ENCODE data around the gene CARD16.

Gene CARD16

DNA sequence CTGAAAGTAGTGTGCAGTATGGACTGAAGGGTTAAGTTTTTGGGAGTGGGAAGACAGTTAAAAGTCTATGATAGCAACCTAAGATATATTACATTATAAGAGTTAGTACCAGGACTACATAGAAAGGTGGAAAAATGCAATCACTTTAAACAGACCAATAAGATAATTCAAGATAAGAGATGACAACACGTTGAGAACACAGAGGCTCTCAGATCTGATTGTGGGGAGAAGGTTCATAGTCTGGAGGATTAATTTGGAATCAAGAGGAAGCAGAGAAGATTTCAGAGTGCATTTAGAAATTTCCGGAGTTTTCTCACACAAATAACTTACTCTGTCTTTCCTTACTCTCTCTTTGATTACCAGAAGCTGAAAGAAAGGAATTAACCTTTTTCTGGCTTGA is 22.6 kb downstream of the CARD16 start:
- Histone ChIP-seq H2AFZ (ENCODE audit: low read depth) (no peak overlapping the region), H4K20me1 (ENCODE audit: insufficient read depth) (no peaks in the 10 kb centered on the region), H3K9ac (no peak overlapping the region), H3K4me1 (ENCODE audit: low read depth, poor library complexity, severe bottlenecking) (no peaks in the 10 kb centered on the region), H3K4me2 (no peak overlapping the region), H3K27ac (no peak overlapping the region), H3K4me3 (IDR thresholded peaks at IDR 0.05; ENCODE audit: insufficient read depth, low read depth, low read length) (no peak overlapping the region), H3K27me3 (ENCODE audit: insufficient read depth, low read depth) (no peaks in the 10 kb centered on the region), H3K36me3 (ENCODE audit: insufficient read depth) (no peaks in the 10 kb centered on the region), H3K79me2 (ENCODE audit: insufficient read depth, low read depth) (no peaks in the 10 kb centered on the region)
- TF ChIP-seq, protein P1, sequence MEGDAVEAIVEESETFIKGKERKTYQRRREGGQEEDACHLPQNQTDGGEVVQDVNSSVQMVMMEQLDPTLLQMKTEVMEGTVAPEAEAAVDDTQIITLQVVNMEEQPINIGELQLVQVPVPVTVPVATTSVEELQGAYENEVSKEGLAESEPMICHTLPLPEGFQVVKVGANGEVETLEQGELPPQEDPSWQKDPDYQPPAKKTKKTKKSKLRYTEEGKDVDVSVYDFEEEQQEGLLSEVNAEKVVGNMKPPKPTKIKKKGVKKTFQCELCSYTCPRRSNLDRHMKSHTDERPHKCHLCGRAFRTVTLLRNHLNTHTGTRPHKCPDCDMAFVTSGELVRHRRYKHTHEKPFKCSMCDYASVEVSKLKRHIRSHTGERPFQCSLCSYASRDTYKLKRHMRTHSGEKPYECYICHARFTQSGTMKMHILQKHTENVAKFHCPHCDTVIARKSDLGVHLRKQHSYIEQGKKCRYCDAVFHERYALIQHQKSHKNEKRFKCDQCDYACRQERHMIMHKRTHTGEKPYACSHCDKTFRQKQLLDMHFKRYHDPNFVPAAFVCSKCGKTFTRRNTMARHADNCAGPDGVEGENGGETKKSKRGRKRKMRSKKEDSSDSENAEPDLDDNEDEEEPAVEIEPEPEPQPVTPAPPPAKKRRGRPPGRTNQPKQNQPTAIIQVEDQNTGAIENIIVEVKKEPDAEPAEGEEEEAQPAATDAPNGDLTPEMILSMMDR (conservative IDR thresholded peaks at IDR 0.05; ENCODE audit: low read depth, low read length), result no peak

DNA sequence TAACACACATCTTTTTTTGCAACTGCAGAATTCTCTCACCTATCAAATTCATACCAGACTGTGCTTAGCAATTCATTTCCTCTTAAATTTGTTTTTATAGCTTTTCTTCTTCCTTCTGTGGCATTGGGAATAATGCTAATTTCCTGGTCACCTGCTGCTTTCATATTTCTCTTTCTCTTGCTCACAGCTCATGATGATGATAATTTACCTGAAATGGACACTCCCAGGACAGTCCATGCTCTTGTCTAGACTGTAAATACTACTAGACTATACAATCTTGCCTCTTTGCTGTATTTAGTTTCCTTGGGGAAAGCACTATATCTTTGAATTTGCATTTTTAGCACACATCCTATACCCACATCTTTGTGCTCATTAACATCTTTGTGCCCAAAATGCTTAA is 37.7 kb downstream of the CARD16 start:
- H3K4me2 ChIP-seq, result no peak overlapping the region
- no peaks in the 10 kb centered on the region for H3K36me3 ChIP-seq (ENCODE audit: insufficient read depth)
- H3K27ac ChIP-seq, result no peak overlapping the region
- H3K9ac ChIP-seq, result no peak overlapping the region
- H3K79me2 ChIP-seq (ENCODE audit: insufficient read depth, low read depth), result no peaks in the 10 kb centered on the region
- no peaks in the 10 kb centered on the region for H3K4me1 ChIP-seq (ENCODE audit: low read depth, poor library complexity, severe bottlenecking)
- no peak overlapping the region for H2AFZ ChIP-seq (ENCODE audit: low read depth)
- H3K27me3 ChIP-seq (ENCODE audit: insufficient read depth, low read depth), result no peaks in the 10 kb centered on the region
- H4K20me1 ChIP-seq (ENCODE audit: insufficient read depth), result no peaks in the 10 kb centered on the region
- no peak overlapping the region for H3K4me3 ChIP-seq (IDR thresholded peaks at IDR 0.05; ENCODE audit: insufficient read depth, low read depth, low read length)
- TF ChIP-seq, protein P1 (conservative IDR thresholded peaks at IDR 0.05; ENCODE audit: low read depth, low read length), result no peak

DNA sequence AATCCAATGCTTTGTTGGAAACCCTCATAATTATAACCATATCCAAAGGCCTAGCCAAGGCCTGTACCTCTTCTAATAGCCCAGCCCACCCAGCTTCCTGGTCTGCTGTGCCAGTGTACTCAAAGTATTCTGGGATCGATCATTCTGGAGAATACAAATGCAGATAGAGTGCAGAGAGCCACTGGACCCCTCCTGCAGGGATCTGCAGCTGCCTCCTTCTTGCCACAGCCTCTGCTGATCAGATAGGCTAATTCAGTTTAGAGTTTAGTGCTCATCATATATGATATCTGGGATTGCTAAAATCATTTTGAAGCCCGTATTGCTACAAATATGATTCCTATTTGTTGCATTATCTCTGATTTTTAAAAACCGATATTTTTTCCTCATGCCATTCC is 39.7 kb downstream of the CARD16 start:
- no peaks in the 10 kb centered on the region for H3K36me3 ChIP-seq (ENCODE audit: insufficient read depth)
- H3K4me3 ChIP-seq (IDR thresholded peaks at IDR 0.05; ENCODE audit: insufficient read depth, low read depth, low read length), result no peak overlapping the region
- no peak overlapping the region for H3K4me2 ChIP-seq
- H4K20me1 ChIP-seq (ENCODE audit: insufficient read depth), result no peaks in the 10 kb centered on the region
- no peaks in the 10 kb centered on the region for H3K27me3 ChIP-seq (ENCODE audit: insufficient read depth, low read depth)
- H3K79me2 ChIP-seq (ENCODE audit: insufficient read depth, low read depth), result no peaks in the 10 kb centered on the region
- H3K9ac ChIP-seq, result no peak overlapping the region
- no peaks in the 10 kb centered on the region for H3K4me1 ChIP-seq (ENCODE audit: low read depth, poor library complexity, severe bottlenecking)
- H3K27ac ChIP-seq, result no peak overlapping the region
- TF ChIP-seq, protein P1 (conservative IDR thresholded peaks at IDR 0.05; ENCODE audit: low read depth, low read length), result no peak
- H2AFZ ChIP-seq (ENCODE audit: low read depth), result no peak overlapping the region

DNA sequence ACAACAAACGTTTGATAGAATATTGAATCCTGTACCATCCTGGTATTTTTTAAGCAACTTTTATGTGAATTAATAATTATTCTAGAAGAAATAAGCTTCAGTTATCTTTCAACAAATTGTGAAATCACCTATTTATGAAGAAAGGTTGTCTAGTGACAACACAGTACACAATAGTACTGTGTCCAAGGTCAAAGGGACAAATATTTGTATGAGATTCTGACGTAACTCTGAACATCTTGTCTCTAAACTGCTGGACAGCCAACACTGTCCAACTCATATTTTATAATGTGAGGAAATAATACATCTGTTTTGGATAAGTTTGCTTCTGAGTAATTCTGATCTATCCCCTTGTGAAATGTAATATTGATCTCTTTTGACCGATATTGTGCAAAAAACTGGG is 41.1 kb downstream of the CARD16 start:
- no peak overlapping the region for H3K4me3 ChIP-seq (IDR thresholded peaks at IDR 0.05; ENCODE audit: insufficient read depth, low read depth, low read length)
- TF ChIP-seq, protein P1 (conservative IDR thresholded peaks at IDR 0.05; ENCODE audit: low read depth, low read length), result no peak

More for the DNA sequence above, 41.1 kb downstream of the CARD16 start:
- Histone ChIP-seq H3K27me3 (ENCODE audit: insufficient read depth, low read depth) (no peaks in the 10 kb centered on the region), H3K9ac (no peak overlapping the region), H4K20me1 (ENCODE audit: insufficient read depth) (no peaks in the 10 kb centered on the region), H3K27ac (no peak overlapping the region), H3K4me1 (ENCODE audit: low read depth, poor library complexity, severe bottlenecking) (no peaks in the 10 kb centered on the region), H3K36me3 (ENCODE audit: insufficient read depth) (no peaks in the 10 kb centered on the region), H3K4me2 (no peak overlapping the region), H2AFZ (ENCODE audit: low read depth) (no peak overlapping the region), H3K79me2 (ENCODE audit: insufficient read depth, low read depth) (no peaks in the 10 kb centered on the region)
